Vagina (tissue), 2 donors: ENCODE results near the gene RAB40AL.

Experiments
- POLR2A ChIP-seq, 2 donors: fragments of 450-650 bp; IDR thresholded peaks; one replicate each; pipeline ENCODE4 v1.6.1; 2017; ENCODE audit warnings: antibody characterized with exemption in 2 of 2, mild to moderate bottlenecking in 2 of 2, moderate library complexity in 2 of 2
- POLR2AphosphoS5 ChIP-seq, 2 donors: sonication (generic); formaldehyde crosslinking; IDR thresholded peaks; one replicate each; pipeline ENCODE4 v1.9.0; 2017; ENCODE audit warnings: antibody characterized with exemption in 2 of 2, mild to moderate bottlenecking in 2 of 2, low read depth in 1 of 2; ENCODE audit not compliant: insufficient read depth in 1 of 2
- TF ChIP-seq, protein P1 (sequence below), 3 experiments: fragments of 450-650 bp in 2 of 3; fragments of 200-600 bp in 1 of 3; sonication (generic) in 1 of 3; IDR thresholded peaks; one replicate each; pipeline ENCODE4 v1.5.1; 2017 to 2019; ENCODE audit warnings: antibody characterized with exemption in 3 of 3, mild to moderate bottlenecking in 2 of 3, moderate library complexity in 2 of 3

DNA sequence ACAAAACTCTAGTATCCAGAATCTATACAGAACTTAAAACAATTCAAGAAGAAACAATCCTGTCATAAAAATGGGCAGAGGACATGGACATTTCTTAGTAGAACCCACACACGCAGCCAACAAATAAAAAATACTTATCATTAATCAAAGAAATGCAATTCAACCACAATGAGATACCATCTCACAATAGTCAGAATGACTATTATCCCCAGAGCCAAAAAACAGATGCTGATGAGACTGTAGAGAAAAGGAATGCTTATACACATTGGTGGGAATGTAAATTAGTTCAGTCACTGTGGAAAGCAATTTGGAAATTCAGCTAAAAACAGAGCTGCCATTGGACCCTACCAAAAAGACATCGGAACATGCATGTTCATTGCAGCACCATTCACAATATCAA lies 37.9 kb downstream of the RAB40AL start:
- TF ChIP-seq POLR2AphosphoS5 (IDR thresholded peaks at IDR 0.05; ENCODE audit: insufficient read depth in 1 of 2, low read depth in 1 of 2) (no peak), POLR2A (IDR thresholded peaks at IDR 0.05) (no peak)
- TF ChIP-seq, protein P1, sequence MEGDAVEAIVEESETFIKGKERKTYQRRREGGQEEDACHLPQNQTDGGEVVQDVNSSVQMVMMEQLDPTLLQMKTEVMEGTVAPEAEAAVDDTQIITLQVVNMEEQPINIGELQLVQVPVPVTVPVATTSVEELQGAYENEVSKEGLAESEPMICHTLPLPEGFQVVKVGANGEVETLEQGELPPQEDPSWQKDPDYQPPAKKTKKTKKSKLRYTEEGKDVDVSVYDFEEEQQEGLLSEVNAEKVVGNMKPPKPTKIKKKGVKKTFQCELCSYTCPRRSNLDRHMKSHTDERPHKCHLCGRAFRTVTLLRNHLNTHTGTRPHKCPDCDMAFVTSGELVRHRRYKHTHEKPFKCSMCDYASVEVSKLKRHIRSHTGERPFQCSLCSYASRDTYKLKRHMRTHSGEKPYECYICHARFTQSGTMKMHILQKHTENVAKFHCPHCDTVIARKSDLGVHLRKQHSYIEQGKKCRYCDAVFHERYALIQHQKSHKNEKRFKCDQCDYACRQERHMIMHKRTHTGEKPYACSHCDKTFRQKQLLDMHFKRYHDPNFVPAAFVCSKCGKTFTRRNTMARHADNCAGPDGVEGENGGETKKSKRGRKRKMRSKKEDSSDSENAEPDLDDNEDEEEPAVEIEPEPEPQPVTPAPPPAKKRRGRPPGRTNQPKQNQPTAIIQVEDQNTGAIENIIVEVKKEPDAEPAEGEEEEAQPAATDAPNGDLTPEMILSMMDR (IDR thresholded peaks at IDR 0.05) = no peak
